Fibroblast of lung (primary cell): ENCODE measurements around the gene WDR55.

Experiments used
- EZH2 ChIP-seq: IDR thresholded peaks from 2 replicates; pipeline ENCODE4 v1.5.1; 2012; ENCODE audit warnings: low read length, control low read depth, mild to moderate bottlenecking; ENCODE audit errors: missing control alignments
- TF ChIP-seq, protein P1 (sequence below), 2 donors: IDR thresholded peaks in 1 of 2; conservative IDR thresholded peaks in 1 of 2; 1 replicate in 1 of 2; 2 replicates in 1 of 2; pipeline ENCODE4 v1.5.1; 2011 to 2012; ENCODE audit warnings: low read length in 2 of 2, control low read depth in 1 of 2, inconsistent platforms in 1 of 2, low read depth in 1 of 2, mild to moderate bottlenecking in 1 of 2

- TF ChIP-seq, protein P1, sequence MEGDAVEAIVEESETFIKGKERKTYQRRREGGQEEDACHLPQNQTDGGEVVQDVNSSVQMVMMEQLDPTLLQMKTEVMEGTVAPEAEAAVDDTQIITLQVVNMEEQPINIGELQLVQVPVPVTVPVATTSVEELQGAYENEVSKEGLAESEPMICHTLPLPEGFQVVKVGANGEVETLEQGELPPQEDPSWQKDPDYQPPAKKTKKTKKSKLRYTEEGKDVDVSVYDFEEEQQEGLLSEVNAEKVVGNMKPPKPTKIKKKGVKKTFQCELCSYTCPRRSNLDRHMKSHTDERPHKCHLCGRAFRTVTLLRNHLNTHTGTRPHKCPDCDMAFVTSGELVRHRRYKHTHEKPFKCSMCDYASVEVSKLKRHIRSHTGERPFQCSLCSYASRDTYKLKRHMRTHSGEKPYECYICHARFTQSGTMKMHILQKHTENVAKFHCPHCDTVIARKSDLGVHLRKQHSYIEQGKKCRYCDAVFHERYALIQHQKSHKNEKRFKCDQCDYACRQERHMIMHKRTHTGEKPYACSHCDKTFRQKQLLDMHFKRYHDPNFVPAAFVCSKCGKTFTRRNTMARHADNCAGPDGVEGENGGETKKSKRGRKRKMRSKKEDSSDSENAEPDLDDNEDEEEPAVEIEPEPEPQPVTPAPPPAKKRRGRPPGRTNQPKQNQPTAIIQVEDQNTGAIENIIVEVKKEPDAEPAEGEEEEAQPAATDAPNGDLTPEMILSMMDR (conservative IDR thresholded peaks at IDR 0.05 in 1 of 2, IDR thresholded peaks at IDR 0.05 in 1 of 2; ENCODE audit: low read depth in 1 of 2, low read length in 2 of 2) = no peak
- no peak for TF ChIP-seq EZH2
These were observed 7.9 kb downstream of the WDR55 start for GRCh38 chr5:140672455-140673186.
